Nephron progenitor cell (in vitro differentiated cells): ENCODE results near the gene GSAP.

Experiments used
- DNase-seq: peaks from one replicate; pipeline ENCODE4 v3.0.0; 2021
- H3K27ac Mint-ChIP-seq: 2 replicates; pipeline ENCODE4 v1.8.0; 2021; ENCODE audit warnings: mild to moderate bottlenecking, moderate library complexity, mixed read lengths
- H3K27me3 Mint-ChIP-seq: 2 replicates; pipeline ENCODE4 v1.8.0; 2021; ENCODE audit warnings: mild to moderate bottlenecking, low read depth, mixed read lengths; ENCODE audit not compliant: poor library complexity
- H3K36me3 Mint-ChIP-seq: 2 replicates; pipeline ENCODE4 v1.8.0; 2021; ENCODE audit warnings: low read depth, mixed read lengths
- H3K4me1 Mint-ChIP-seq: 2 replicates; pipeline ENCODE4 v1.8.0; 2021; ENCODE audit warnings: mixed read lengths
- H3K4me3 Mint-ChIP-seq: 2 replicates; pipeline ENCODE4 v1.8.0; 2021; ENCODE audit warnings: mild to moderate bottlenecking, moderate library complexity, mixed read lengths
- H3K9me3 Mint-ChIP-seq: 2 replicates; pipeline ENCODE4 v1.8.0; 2021; ENCODE audit warnings: mild to moderate bottlenecking, moderate library complexity, mixed read lengths
- CTCF ChIP-seq: fragments of 200-600 bp; sonication (generic); IDR thresholded peaks from 2 replicates; pipeline ENCODE4 v1.5.0; 2021; ENCODE audit warnings: antibody characterized with exemption

Gene GSAP

GRCh38 chr7:77310982-77311381 lies 105.2 kb downstream of the GSAP start:
- no peak for DNase-seq
- H3K36me3 Mint-ChIP-seq, result peaks cover 9% of the 10 kb centered on the region
- TF ChIP-seq CTCF, result no peak
- H3K4me1 Mint-ChIP-seq, result peaks cover 9% of the 10 kb centered on the region
- H3K27me3 Mint-ChIP-seq, result peaks cover 2% of the 10 kb centered on the region
- H3K27ac Mint-ChIP-seq, result no peak overlapping the region
- peaks cover 3% of the 10 kb centered on the region for H3K9me3 Mint-ChIP-seq
- no peak overlapping the region for H3K4me3 Mint-ChIP-seq

GRCh38 chr7:77309714-77310220 lies 106.4 kb downstream of the GSAP start:
- Mint-ChIP-seq H3K9me3 (peaks cover 15% of the 10 kb centered on the region), H3K4me3 (no peak overlapping the region), H3K27ac (no peak overlapping the region), H3K27me3 (no peaks in the 10 kb centered on the region), H3K36me3 (peaks cover 21% of the 10 kb centered on the region), H3K4me1 (peaks cover 10% of the 10 kb centered on the region)
- no peak for DNase-seq
- no peak for TF ChIP-seq CTCF

- H3K36me3 Mint-ChIP-seq, result peaks cover 31% of the 10 kb centered on the region
- DNase-seq, result no peak
- H3K27me3 Mint-ChIP-seq, result no peaks in the 10 kb centered on the region
- TF ChIP-seq CTCF, result no peak
- peaks cover 10% of the 10 kb centered on the region for H3K4me1 Mint-ChIP-seq
- H3K27ac Mint-ChIP-seq, result no peak overlapping the region
- peaks cover 24% of the 10 kb centered on the region for H3K9me3 Mint-ChIP-seq
- H3K4me3 Mint-ChIP-seq, result no peak overlapping the region
These were observed 107.4 kb downstream of the GSAP start for GRCh38 chr7:77308792-77309191.

GRCh38 chr7:77306231-77307067 lies 109.7 kb downstream of the GSAP start:
- DNase-seq, result no peak
- Mint-ChIP-seq H3K27me3 (peaks cover 1% of the 10 kb centered on the region), H3K36me3 (peaks cover 53% of the 10 kb centered on the region), H3K27ac (peak overlapping the region; percentile 92), H3K4me1 (peaks cover 10% of the 10 kb centered on the region), H3K4me3 (no peak overlapping the region), H3K9me3 (peaks cover 46% of the 10 kb centered on the region)
- TF ChIP-seq CTCF, result no peak

GRCh38 chr7:77295549-77295948 lies 120.6 kb downstream of the GSAP start:
- Mint-ChIP-seq H3K4me1 (no peaks in the 10 kb centered on the region), H3K4me3 (no peak overlapping the region), H3K9me3 (peaks cover 15% of the 10 kb centered on the region), H3K27me3 (peaks cover 3% of the 10 kb centered on the region), H3K27ac (no peak overlapping the region), H3K36me3 (peaks cover 28% of the 10 kb centered on the region)
- no peak for TF ChIP-seq CTCF
- no peak for DNase-seq

- no peak for TF ChIP-seq CTCF
- no peak for DNase-seq
- Mint-ChIP-seq H3K36me3 (peaks cover 36% of the 10 kb centered on the region), H3K4me3 (no peak overlapping the region), H3K27ac (no peak overlapping the region), H3K27me3 (peaks cover 4% of the 10 kb centered on the region), H3K9me3 (peaks cover 15% of the 10 kb centered on the region), H3K4me1 (no peaks in the 10 kb centered on the region)
These were observed 123.1 kb downstream of the GSAP start for GRCh38 chr7:77293046-77293445.
